Activated CD4-positive, CD25-positive, alpha-beta regulatory T cell treated with anti-CD3 and anti-CD28 coated beads, Interleukin-2, amount 50 U/mL, for 16 hours (primary cell): ENCODE measurements around the gene LAMTOR2.

Source experiments
- DNase-seq: peaks from one replicate; pipeline ENCODE4 v3.0.0-alpha.2; 2020; ENCODE audit warnings: low read depth, low spot score

Gene LAMTOR2

DNA sequence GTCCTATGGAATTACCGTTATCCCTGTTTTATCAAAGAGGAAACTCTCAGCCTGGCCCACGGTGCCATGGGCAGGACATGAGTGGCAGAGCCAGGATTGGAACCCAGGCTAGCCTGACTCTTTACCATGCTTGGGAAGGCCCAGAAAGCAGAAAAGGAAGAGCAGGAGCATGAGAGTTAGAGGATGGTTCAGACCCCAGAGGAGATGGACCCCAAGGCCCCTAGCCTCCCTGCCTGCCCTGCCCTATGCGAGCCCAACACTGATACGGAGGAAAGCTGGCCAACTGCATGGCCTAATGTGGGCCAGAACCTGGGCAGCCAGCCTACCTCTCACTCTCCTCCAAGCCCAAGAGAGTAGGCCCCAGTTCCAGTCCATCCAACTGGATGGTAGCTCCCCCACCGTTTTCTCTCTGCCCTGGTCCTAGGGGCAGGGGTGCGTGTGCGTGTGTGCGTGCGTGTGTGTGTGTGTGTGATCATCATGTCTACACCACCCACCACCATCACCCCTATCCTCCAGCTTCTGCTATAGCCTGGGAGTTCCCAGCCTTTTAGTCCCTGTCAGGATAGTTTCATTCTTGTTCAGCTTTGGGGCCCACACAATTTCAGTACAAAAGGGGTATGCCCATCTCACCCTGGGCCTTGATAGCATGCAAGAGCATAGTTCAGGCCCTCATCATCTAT is 43.1 kb downstream of the LAMTOR2 start:
- no peak for DNase-seq

DNA sequence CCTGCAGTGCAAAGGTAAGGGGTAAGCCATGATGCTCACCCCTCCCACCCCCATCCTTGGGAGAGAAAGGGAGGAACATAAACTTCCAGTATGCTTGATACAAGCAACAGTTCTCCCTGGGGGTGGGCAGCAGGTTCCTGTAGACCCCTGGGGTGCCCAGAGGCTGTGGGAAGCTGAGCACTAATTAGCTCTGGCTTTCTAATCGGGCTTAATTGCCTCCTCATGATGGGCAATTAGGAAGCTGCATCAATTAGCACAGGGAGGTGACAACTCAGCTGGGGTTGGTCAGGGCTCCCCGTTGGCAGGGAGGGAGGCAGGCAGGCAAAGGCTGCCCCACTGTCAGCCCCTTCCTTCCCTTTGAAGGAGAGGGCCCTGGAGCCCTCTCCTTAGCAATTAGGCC is 44.2 kb downstream of the LAMTOR2 start:
- no peak for DNase-seq

DNA sequence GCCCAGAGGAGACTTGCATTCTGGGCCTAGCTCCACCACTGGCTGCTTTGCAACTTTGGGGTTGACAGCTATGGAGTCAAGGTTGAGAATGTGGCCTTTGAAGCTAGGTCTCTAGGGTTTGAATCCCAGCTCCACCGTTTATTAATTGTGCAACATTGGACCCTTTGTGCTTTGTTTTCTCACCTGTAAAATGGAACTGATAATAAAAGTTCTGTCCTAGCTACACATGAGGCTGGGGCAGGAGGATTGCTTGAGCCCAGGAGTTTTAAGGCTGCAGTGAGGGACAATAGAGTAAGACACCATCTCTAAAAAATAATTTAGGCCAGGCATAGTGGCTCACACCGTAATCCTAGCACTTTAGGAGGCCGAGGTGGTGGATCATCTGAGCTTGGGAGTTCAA is 44.7 kb downstream of the LAMTOR2 start:
- no peak for DNase-seq

DNA sequence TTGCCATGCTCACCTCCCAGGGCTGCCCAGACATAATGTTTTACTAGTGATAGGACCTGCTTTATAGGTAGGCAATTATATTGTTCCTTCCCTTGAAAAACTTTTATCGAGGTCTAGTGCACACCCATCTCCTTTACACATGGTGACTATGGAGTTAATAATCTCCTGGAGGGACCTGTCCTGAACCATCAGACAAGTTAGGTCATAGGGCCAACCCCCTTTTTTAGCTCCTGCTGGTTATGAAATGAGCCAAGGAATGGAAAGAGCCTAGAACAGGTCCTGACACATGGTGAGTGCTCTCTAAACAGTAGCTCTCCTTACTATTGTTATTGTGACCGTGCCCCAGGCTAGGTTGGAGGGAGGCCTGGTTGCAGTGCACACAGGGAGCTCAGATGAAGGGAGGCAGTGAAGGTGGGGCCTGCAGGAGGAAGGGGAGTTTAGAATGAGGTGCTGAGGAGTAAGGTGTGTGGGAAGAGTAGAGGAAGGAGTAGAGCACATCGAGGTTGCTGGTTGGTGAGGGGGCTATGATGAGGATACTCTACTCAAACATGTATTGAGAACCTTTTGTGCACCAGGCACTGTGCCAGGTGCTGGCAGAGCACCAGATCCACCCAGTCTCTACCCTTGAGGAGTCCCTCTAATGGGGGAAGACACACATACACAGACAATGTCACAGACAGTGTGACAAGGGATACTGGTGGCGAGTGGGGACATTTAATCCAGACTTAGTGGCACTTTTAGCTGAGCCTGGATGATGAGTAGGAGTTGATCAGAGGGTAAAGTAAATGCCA is 45.8 kb downstream of the LAMTOR2 start:
- no peak for DNase-seq

DNA sequence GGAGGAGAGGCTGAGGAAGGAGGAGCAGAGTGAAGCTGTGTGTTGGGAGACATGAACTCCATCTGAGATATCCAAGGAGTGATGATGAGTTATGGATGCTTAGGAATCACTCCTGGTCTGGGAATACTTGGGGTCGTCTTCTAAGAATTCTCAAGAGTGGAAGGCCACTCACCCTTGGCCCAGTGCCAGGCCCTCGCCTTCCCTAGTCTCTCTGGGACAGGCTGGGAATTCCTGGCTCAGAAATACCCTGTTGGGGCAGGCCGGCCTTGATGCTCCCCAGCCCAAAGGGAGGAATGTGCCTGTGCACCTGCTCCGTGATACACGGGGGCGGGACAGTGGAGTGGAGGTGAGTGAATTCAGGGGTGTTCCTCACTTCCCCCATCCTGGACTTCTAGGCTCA is 47.3 kb downstream of the LAMTOR2 start:
- DNase-seq = no peak

DNA sequence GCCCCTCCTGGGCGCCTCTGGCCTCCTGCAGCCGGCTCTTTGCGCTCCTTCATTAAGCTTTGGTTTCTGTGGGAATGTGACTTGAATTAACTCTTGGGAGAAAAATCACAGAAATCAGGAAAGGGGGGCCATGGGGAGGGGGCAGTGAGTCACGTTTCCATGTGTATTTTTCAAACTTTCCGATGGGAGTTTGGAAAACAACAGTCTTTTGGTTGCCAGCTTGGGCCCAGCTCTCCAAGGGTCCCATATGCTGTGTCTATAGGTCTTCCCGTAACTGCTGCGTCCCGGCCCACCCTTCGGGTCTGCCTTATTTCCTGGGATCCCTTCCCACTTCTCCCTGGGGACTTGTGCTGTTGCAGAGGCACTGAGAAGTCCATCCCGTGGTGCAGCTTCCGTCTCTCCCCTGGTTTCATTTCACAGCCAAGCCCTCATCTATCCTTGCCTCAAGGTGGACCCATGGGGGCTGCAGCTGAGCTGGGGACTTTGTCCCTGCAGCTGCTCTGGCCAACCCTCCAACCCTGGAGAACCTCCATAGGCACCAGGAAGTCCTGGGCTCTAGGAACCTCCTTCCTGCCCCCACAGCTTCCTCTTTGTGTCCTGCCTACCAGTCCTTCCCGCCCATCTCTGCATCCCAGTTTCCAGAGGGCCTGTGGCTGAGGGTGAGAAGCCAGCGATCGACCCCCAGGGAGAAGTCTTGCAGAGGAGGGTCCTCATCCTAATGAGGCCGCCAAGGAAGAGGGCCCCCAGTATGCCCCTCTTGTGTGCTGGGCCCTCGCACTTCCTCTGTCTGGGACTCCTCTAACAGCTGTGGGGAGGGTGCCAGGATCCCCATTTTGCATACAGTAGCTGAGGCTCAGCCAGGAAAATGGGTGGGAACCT is 48.3 kb downstream of the LAMTOR2 start:
- DNase-seq = no peak

DNA sequence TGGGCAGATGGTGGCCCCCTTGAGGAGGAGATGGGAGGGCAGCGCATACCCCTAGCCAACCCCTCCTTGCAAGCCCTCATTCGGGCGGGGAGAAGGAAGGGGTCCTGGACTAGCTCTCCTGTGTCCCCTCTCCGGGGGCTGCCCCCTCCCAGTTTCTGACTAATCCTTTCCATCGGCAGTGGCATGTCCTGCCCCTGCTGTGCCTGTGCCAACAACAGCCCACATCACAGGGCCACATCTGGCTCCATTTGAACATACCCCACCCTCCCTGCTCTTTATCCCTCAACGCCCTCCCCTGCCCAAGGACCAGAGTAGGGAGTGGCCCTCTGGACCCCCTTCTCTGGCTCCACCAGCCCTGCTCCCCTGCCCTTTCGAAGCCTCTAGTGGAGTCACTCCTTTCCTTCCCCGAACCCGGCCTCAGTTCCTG is 49.0 kb downstream of the LAMTOR2 start:
- no peak for DNase-seq

DNA sequence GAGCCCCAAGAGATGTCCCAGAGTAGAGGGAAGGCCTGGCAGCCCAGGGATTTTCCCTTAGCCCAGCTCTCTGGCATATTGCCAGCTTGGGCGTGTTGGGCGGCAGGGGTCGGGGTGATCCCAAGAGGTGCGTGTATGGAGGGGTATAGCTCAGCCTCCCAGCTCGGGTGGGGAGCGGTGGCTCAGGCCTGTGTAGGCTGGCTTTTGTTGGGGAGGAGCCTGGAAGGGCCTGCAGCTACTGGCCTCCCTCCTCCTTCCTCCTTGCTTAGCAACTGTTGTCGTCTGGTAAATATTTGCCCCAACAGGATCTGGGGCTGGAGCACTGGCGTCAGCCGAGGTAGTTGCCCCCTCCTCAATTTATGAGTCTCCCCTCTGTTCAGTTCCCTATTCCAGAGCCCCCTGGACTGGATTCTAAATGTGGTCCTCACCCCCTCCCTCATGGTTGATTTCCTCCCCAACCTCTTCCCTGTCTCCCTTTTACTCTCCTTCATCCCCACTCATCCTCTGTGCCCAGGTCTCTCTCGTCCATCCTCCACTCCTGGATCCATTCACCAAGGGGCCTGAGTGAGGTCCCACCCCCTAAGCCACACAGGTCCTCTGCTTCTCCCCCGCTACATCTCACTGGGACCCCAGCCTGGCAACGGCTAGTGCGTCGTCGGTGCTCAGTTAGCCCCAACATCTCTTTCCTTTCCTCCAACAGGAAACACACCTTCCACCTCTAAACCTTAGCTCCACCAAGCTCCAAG is 49.7 kb downstream of the LAMTOR2 start:
- DNase-seq = no peak

DNA sequence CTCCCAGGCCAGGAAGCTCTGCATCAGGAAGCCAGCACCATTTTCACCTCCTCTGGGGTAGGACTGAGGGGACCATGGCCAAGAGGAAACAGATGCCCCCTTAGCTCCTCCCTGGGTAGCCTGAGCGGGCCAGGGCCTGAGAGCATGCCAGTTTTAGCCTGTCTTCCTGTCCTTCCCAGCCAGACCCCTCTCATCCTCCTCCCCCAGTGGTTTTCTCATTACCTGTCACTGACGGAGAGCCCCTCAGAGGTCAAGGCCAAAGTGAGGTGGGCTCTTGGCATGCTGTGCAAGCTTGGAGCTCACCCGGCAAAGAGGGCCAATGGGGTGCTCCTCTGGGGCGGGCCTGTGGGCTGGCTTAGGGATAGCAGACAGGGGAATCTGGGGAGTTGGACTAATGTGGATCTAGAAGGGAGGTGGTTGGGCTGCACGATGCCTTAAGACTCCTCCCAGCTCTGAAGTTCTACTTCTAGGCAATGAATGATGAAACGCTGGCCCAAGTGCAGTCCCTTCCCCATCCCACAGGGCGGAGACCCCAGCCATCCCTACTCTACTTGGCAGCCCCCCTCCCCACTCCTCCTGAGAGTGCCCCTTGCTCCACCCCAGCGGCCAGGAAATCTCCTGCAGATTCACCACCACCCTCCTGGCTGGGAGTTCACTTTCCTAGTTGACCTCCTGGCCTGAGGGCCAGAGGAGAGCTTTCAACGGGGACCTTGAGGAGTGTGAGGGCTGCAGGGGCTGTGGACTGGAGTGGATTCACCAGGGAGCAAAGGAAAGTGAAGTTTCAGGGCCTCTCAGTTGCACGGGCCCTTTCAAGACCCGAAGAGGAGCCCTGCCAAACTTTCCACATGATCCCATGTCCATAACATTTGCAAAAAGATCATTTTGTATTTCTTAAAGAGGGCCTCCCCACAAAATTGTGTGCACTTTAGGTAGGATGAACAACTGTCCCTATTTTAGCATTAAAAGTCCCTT is 50.6 kb downstream of the LAMTOR2 start:
- DNase-seq = no peak

DNA sequence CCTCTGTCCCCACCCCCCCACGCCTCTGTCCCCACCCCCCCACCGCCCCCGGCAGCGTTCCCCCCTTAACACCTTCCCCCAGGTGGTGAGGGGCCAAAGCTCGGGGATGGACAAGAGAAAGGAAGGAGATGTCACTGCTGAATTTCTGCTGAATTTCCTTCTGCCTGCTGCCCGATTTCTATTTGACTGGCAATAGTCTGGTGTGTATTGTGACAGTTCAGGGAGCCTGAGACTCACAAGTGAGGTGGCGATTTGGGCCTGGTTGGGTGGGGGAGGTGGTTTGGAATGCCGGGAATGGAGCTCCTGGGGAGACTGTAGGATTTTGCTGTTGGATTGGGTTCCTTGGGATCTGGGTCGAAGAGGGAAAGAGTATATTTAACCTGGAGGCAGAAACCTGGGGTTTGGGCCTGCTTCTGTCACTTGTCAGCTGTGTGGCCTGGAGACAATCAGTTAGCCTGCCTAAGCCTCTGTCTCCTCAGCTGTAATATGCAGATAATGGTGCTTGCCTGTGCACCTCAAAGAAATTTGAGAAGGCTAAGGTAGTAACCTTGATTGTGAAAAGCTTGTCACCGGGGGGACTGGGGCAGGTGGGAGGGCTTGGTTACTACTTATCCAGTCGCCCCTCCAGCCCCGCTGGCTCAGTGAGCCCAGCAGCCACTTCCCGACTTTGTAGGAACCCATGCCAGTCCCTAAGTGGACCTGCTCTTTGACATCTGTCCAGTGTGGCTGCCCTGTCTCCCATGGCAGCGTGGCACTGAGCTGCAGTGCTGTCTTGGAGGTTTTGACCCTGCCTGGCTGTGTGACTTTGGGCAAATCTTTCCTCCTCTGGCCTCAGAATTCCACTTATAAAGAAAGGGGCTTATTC is 52.3 kb downstream of the LAMTOR2 start:
- no peak for DNase-seq

DNA sequence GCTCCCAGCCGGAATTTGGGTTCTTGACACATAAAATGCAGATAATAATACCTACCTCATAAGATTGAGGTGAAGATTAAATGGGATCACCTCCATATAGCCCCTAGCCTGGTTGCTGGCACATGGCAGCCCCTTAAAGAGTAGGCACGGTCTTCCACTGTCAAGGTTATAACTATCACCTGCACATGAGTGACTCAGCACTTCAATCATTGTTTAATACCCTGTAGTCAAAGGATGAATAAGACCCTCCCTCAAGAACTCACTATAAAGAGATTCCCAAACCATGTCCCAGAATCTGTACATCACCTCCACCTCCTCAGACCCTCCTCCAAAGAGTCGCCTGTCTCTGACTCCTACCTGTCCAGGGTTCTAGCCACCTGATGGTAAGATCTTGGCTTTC is 53.5 kb downstream of the LAMTOR2 start:
- DNase-seq = no peak
